Ectodermal cell (in vitro differentiated cells): ENCODE data around the gene FBXW11.

Experiments
- H3K27ac ChIP-seq: 2 replicates; pipeline ENCODE4 v1.7.0; 2013; ENCODE audit warnings: mild to moderate bottlenecking, low read depth, low read length; ENCODE audit not compliant: insufficient read depth, poor library complexity, severe bottlenecking
- H3K27me3 ChIP-seq: 2 replicates; pipeline ENCODE4 v1.7.0; 2013; ENCODE audit warnings: mild to moderate bottlenecking, low read length; ENCODE audit not compliant: insufficient read depth, control insufficient read depth, poor library complexity, severe bottlenecking
- H3K36me3 ChIP-seq: one replicate; pipeline ENCODE4 v1.7.0; 2013; ENCODE audit warnings: low read length; ENCODE audit not compliant: control insufficient read depth, insufficient read depth
- H3K4me1 ChIP-seq: one replicate; pipeline ENCODE4 v1.7.0; 2013; ENCODE audit warnings: low read length; ENCODE audit not compliant: control insufficient read depth, insufficient read depth
- H3K4me3 ChIP-seq: 2 replicates; pipeline ENCODE4 v1.7.0; 2013; ENCODE audit warnings: low read depth, low read length, control low read depth; ENCODE audit not compliant: insufficient read depth
- H3K9me3 ChIP-seq: 2 replicates; pipeline ENCODE4 v1.7.0; 2013; ENCODE audit warnings: mild to moderate bottlenecking, low read length, moderate library complexity; ENCODE audit not compliant: control insufficient read depth
- WGBS, 2 experiments: methylation state at CpG; one replicate each; pipeline ENCODE4 v1.1.7; 2013; ENCODE audit warnings: missing lambda C conversion rate in 2 of 2; 5-methylcytosine and 5-hydroxymethylcytosine counted together

FBXW11 gene

DNA sequence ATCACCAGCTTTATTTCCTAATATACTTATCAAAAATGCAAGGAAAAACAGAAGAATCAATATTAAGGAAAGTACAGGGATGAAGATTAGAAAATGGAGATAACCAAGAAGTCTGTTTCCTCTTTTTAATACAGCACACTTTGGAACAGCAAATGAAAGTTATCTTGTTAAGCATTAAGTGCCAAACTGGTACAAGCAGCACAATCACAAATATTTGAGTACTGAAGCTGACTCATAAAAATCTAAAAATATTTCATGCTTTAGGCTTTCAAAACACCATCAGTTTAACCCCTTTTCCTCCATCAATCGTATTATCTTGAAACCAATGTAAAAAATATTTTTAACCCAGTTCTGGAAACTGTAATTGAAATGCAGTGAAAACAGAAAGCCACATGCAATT is 2.7 kb downstream of the FBXW11 start:
- H3K4me3 ChIP-seq: no peak overlapping the region
- H3K27me3 ChIP-seq: no peaks in the 10 kb centered on the region
- no peaks in the 10 kb centered on the region for H3K36me3 ChIP-seq
- WGBS, 2 experiments: 100% methylated on average over 1 of the region's 1 CpG
- peaks cover 4% of the 10 kb centered on the region for H3K4me1 ChIP-seq
- no peak overlapping the region for H3K27ac ChIP-seq
- no peaks in the 10 kb centered on the region for H3K9me3 ChIP-seq

DNA sequence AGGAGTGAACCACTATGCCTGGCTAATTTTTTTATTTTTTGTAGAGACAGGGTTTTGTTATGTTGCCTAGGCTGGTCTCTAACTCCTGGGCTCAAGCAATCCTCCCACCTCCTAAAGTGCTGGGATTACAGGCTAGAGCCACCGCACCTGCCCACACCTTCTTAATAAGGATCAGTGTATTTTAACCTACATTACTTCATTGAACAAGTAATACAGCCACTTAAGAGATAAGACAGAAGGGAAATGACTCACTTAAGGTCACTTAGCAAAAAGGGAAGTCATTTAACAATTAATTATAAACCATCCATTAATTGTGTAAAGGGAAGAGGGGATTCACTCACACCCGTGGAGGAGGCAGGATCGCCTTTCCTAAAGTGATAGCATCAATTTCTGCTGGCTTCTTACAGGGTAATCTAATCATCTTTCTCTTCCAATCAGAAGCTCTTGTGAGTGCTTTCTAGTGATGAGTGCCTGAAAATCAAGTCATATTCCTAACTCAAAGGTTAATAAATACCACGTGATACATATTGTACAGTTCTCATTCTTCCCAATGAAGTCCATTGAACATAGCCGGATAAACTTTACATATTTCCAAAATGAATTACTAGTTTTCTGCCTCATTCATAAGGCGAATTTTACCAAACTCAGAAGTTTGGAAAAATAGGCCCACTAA is 3.5 kb downstream of the FBXW11 start:
- H3K27me3 ChIP-seq: no peaks in the 10 kb centered on the region
- peaks cover 4% of the 10 kb centered on the region for H3K4me1 ChIP-seq
- WGBS, 2 experiments: 85 to 88% methylated on average over 6 of the region's 6 CpGs
- no peaks in the 10 kb centered on the region for H3K36me3 ChIP-seq
- H3K4me3 ChIP-seq: no peak overlapping the region
- H3K27ac ChIP-seq: no peak overlapping the region
- H3K9me3 ChIP-seq: no peaks in the 10 kb centered on the region

DNA sequence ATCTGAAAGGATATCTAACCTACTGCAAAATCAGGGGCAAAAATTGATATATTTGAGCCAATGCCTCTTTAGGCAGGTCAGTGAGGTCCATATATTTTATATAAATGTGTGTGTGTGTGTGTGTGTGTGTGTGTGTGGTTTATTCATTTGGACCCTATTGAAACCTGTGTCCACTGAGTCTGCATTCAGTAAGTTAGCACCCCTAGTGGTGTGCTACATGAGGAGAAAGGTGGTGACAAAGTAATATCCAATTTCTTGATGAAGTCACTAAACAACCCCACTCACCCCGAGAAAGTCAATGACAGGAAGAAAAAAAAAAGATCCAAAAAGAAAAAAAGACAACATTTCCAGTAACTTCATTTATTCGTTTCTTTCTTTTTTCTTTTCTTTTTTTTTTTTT is 4.1 kb downstream of the FBXW11 start:
- H3K9me3 ChIP-seq: no peaks in the 10 kb centered on the region
- 67 to 92% methylated on average over 1 of the region's 2 CpGs for WGBS, 2 experiments
- no peaks in the 10 kb centered on the region for H3K36me3 ChIP-seq

DNA sequence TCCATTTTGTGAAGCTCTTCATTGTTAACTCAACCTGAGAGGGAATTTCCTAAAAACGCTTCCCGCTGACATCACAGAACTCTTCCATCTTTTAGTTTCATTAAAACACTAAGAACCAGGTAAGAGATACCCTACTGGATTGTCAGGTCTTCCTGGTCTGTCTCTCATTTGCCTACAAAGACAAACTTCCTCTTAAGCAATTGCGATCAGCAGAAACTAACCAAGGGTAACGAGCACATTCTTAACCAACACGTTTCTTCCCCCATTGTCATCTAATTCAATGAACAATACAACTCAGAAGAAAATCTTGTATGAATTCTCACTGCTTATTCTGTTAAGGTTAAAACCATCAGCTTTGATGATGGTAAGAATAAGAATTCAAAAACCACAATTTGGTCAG is 6.6 kb downstream of the FBXW11 start:
- no peak overlapping the region for H3K27ac ChIP-seq
- H3K4me1 ChIP-seq: peaks cover 1% of the 10 kb centered on the region
- no peak overlapping the region for H3K4me3 ChIP-seq
- no peaks in the 10 kb centered on the region for H3K36me3 ChIP-seq
- H3K27me3 ChIP-seq: no peaks in the 10 kb centered on the region
- WGBS, 2 experiments: 65 to 77% methylated on average over 5 of the region's 5 CpGs
- no peaks in the 10 kb centered on the region for H3K9me3 ChIP-seq

More for the DNA sequence above, 4.1 kb downstream of the FBXW11 start:
- no peaks in the 10 kb centered on the region for H3K27me3 ChIP-seq
- no peak overlapping the region for H3K4me3 ChIP-seq
- no peak overlapping the region for H3K27ac ChIP-seq
- peaks cover 4% of the 10 kb centered on the region for H3K4me1 ChIP-seq

DNA sequence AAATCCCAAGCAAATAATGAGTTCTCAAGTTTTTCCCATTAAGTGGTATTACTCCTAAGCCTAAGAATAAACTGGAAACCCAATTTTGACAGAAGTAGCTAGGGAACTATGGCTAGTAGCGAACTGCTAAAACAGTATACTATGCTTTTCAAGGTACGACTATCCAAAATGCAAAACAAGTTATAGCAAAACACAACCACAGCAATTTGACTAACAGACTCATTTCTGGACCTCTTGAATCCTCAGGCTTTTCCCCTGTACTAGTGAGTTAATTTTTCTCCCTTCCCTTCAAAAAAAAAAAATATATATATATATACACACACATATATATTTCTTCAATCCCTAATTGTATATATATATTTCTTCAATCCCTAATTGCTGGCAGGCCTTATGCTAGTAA is 7.3 kb downstream of the FBXW11 start:
- Histone ChIP-seq H3K4me1 (no peaks in the 10 kb centered on the region), H3K27ac (no peak overlapping the region), H3K27me3 (no peaks in the 10 kb centered on the region), H3K36me3 (no peaks in the 10 kb centered on the region), H3K9me3 (no peaks in the 10 kb centered on the region), H3K4me3 (no peak overlapping the region)
- WGBS, 2 experiments: 99 to 100% methylated on average over 2 of the region's 2 CpGs

DNA sequence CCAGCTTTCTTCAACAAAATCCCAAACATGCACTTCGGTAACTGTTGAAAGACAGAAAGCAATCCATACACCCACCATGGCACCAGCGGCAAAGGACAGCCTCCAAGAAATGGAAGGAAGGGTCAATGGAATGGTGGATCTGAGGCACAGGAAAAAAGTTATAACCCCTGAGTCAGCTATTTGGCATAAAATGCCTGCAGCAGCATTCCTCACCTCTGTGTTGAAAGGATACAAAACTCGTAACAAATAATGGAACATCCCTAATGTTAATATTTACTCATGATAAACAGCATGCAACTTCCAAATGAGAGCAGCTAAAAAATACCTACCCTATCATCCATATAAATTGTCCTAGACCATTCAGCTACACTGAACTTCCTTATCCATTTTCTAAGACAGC is 9.4 kb downstream of the FBXW11 start:
- Histone ChIP-seq H3K4me1 (no peaks in the 10 kb centered on the region), H3K36me3 (no peaks in the 10 kb centered on the region), H3K9me3 (no peaks in the 10 kb centered on the region), H3K27me3 (no peaks in the 10 kb centered on the region), H3K27ac (no peak overlapping the region), H3K4me3 (no peak overlapping the region)
- 92 to 96% methylated on average over 2 to 3 of the region's 3 CpGs for WGBS, 2 experiments

DNA sequence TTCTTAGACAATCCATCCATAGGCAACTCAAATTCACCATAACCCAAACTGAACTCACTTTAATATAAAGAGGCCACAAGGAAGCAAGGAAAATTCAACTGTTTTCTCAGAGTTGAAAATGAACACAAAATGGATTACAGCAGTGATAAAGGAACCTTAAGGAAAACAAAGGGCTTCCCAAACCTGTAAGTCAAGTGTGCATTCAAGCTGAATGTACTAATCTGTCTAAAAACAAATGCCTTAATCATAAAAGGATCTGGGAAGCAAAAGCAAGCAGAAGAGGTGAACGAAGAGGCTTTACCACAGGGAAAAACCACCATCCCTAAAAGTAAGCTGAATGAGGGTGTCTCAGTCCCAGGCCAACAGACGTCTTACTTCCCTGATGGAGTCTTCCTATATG is 13.6 kb downstream of the FBXW11 start:
- H3K9me3 ChIP-seq: no peaks in the 10 kb centered on the region
- H3K4me3 ChIP-seq: no peak overlapping the region
- H3K27me3 ChIP-seq: no peaks in the 10 kb centered on the region
- H3K27ac ChIP-seq: no peak overlapping the region
- 91 to 93% methylated on average over 2 of the region's 2 CpGs for WGBS, 2 experiments
- no peaks in the 10 kb centered on the region for H3K36me3 ChIP-seq
- no peaks in the 10 kb centered on the region for H3K4me1 ChIP-seq

DNA sequence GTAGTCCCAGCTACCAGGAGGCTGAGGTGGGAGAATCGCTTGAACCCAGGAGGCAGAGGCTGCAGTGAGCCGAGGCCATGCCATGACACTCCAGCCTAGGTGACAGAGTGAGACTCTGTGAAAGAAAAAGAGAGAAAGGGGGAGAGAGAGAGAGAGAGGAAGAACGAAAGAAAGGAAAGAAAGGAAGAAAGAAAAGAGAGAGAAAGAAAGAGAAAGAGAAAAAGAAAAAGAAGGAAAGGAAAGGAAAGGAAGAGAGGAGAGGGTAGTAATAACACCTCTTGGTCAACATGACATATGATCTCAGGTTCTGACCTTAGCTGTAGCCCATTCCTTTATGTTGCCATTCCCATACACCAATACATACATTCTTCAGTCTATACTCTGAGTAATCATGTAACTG is 14.1 kb downstream of the FBXW11 start:
- Histone ChIP-seq H3K9me3 (no peaks in the 10 kb centered on the region), H3K4me1 (no peaks in the 10 kb centered on the region), H3K27me3 (no peaks in the 10 kb centered on the region), H3K4me3 (no peak overlapping the region), H3K36me3 (no peaks in the 10 kb centered on the region), H3K27ac (no peak overlapping the region)
- WGBS, 2 experiments: 91 to 92% methylated on average over 3 of the region's 3 CpGs

DNA sequence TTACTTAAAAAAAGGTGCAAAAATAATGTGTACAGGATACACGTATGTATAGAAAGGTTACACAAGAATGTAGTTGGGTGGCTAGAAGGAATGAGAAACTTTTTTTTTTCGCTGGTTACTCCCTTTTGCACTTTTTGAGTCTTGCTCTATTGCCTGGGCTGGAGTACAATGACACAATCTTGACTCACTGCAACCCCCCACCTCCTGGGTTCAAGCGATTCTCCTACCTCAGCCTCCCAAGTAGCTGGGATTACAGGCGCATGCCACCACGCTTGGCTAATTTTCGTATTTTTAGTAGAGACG is 15.8 kb downstream of the FBXW11 start:
- WGBS, 2 experiments: 94 to 97% methylated on average over 7 of the region's 7 CpGs
- no peaks in the 10 kb centered on the region for H3K36me3 ChIP-seq
- H3K9me3 ChIP-seq: no peaks in the 10 kb centered on the region
- H3K27ac ChIP-seq: no peak overlapping the region
- no peak overlapping the region for H3K4me3 ChIP-seq
- H3K27me3 ChIP-seq: no peaks in the 10 kb centered on the region
- no peaks in the 10 kb centered on the region for H3K4me1 ChIP-seq

DNA sequence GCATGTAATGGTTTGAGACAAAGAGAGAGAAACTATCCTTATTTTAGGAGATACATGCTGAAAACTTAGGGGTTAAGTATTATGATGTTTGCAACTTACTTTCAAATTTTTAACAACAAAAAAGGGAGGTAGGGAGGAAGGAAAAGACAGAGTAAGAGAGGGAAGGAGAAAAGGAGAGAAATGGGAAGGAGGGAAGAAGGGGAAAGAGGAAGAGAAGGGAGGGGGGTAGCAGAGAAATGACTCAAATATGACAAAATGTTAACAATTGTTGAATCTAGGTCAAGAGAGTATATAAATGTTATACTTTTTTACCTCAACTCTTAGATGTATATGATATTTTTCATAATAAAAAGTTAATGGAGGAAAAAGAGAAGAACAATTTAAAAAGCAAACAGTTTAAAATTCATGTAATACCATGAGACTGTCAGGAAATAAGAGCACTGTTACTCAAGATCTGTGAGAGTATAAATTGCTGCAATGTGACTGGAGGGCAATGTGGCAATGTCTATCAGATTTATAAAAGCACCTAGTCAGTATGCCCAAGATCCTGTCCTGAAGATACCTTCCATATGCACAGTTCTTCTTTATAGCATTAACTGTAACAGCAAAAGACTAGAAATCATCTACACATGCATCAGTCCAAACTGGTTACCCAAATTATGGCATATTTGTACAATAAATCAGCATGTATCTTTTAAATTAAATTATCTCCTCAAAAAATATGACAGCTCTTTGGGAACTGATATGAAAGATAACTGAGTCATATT is 16.3 kb downstream of the FBXW11 start:
- Histone ChIP-seq H3K9me3 (no peaks in the 10 kb centered on the region), H3K27me3 (no peaks in the 10 kb centered on the region), H3K4me1 (no peaks in the 10 kb centered on the region), H3K4me3 (no peak overlapping the region), H3K36me3 (no peaks in the 10 kb centered on the region), H3K27ac (no peak overlapping the region)
